GM19351 (cell line): Measurements from ENCODE around the gene AHSA1.
A peak's percentile ranks its signal among the peaks of the same experiment; 100 is the strongest.
"Not testable (repeated sequence)": the region's sequence is repeated elsewhere in the genome, so short reads cannot be mapped to it uniquely, and the experiment has no call there.

ENCODE experiments used
- ATAC-seq: cut with Tn5 transposase; IDR thresholded peaks from one replicate; pipeline ENCODE4 v1.9.1; 2021; ENCODE audit warnings: mild to moderate bottlenecking, moderate library complexity; ENCODE audit not compliant: unreplicated experiment

Gene AHSA1

GRCh38 chr14:77457522-77458248 is at the start of gene AHSA1, which contains the start of gene VIPAS39:
AHSA1 (plus strand) TSS chr14:77458093; CDS start chr14:77458190, 97 bp downstream.
VIPAS39 (minus strand) TSS chr14:77457601; CDS start chr14:77454102, 3,499 bp downstream.
- peak; percentile 86 for ATAC-seq

GRCh38 chr14:77409131-77409533 is 48.8 kb upstream of the AHSA1 start:
- no peak for ATAC-seq

GRCh38 chr14:77415403-77416030 is 42.4 kb upstream of the AHSA1 start:
- ATAC-seq: not testable (repeated sequence)

- ATAC-seq: not testable (repeated sequence)
Measured at GRCh38 chr14:77416098-77416497, 41.8 kb upstream of the AHSA1 start.

GRCh38 chr14:77416836-77417235 is 41.1 kb upstream of the AHSA1 start:
- ATAC-seq: no peak

- ATAC-seq: no peak
Measured at GRCh38 chr14:77421201-77421600, 36.7 kb upstream of the AHSA1 start.

- no peak for ATAC-seq
Measured at GRCh38 chr14:77423423-77423822, 34.5 kb upstream of the AHSA1 start, which contains the start of gene NOXRED1. NOXRED1 (minus strand) TSS chr14:77423523; CDS start chr14:77422889, 634 bp downstream.

- no peak for ATAC-seq
Measured at GRCh38 chr14:77424862-77425261, 33.0 kb upstream of the AHSA1 start.

GRCh38 chr14:77426396-77426795 is 31.5 kb upstream of the AHSA1 start:
- no peak for ATAC-seq

- ATAC-seq: no peak
Measured at GRCh38 chr14:77436042-77436441, 21.9 kb upstream of the AHSA1 start.

GRCh38 chr14:77438596-77438995 is 19.3 kb upstream of the AHSA1 start:
- no peak for ATAC-seq

GRCh38 chr14:77439861-77440260 is 18.0 kb upstream of the AHSA1 start:
- no peak for ATAC-seq

GRCh38 chr14:77442196-77442595 is 15.7 kb upstream of the AHSA1 start:
- no peak for ATAC-seq

- no peak for ATAC-seq
Measured at GRCh38 chr14:77455966-77456640, 1.8 kb upstream of the AHSA1 start.

GRCh38 chr14:77457115-77457521 is 775 bp upstream of the AHSA1 start:
- peak; percentile 8 for ATAC-seq

GRCh38 chr14:77458249-77458950 is 507 bp downstream of the AHSA1 start:
- peak; percentile 23 for ATAC-seq

GRCh38 chr14:77459072-77459723 is 1.3 kb downstream of the AHSA1 start:
- ATAC-seq: no peak

- ATAC-seq: no peak
Measured at GRCh38 chr14:77467801-77468200, 9.9 kb downstream of the AHSA1 start.

- no peak for ATAC-seq
Measured at GRCh38 chr14:77469067-77469505, 11.2 kb downstream of the AHSA1 start.

GRCh38 chr14:77469539-77469938 is 11.6 kb downstream of the AHSA1 start:
- ATAC-seq: no peak
